Thyroid gland (tissue), 4 donors: Measurements from ENCODE around the gene LAMC2.

Source experiments
- CTCF ChIP-seq, 6 experiments: fragments of 200-600 bp in 3 of 6; fragments of 450-650 bp in 3 of 6; sonication (generic) in 3 of 6; IDR thresholded peaks; one replicate each; pipeline ENCODE4 v1.5.1; 2016 to 2019; ENCODE audit warnings: antibody characterized with exemption in 6 of 6, mild to moderate bottlenecking in 2 of 6, inconsistent platforms in 1 of 6, moderate library complexity in 1 of 6
- POLR2A ChIP-seq, 2 donors: fragments of 450-650 bp; IDR thresholded peaks; one replicate each; pipeline ENCODE4 v1.6.1; 2017; ENCODE audit warnings: antibody characterized with exemption in 2 of 2, mild to moderate bottlenecking in 2 of 2, moderate library complexity in 1 of 2

GRCh38 chr1:183235503-183235902 is 49.4 kb downstream of the LAMC2 start:
- TF ChIP-seq CTCF (IDR thresholded peaks at IDR 0.05) (no peak), POLR2A (IDR thresholded peaks at IDR 0.05) (peak in 1 of 2 donors; percentile 24)
